GM18526 (cell line): Measurements from ENCODE around the gene LRRC27.

ENCODE experiments used
- POLR2A ChIP-seq: IDR thresholded peaks from 3 replicates; pipeline ENCODE4 v1.6.1; 2011; ENCODE audit not compliant: insufficient read length; ENCODE audit errors: extremely low read depth

LRRC27 gene

DNA sequence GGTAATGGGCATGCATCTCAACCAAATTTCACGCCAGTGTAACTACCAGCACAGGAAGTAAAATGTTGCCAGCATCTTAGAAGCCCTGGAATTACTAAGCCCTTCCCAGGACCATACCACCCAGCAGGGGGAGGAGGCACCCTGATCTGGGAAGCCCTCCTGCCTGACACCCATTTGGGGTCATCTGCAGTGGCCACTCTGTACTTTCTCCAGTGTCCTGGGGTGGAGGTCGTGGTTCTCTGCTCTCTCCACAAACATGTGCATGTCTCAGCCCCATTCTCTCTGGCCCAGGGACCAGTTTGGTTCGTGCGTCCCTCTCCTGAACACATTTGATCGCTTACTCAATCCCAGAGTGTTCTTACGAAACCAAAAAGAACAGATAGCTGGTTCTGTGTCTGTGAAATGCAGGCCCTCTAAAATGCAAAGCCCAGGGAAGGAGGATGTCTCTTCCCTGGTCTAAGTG, 9.4 kb upstream of the LRRC27 start:
- TF ChIP-seq POLR2A = no peak

DNA sequence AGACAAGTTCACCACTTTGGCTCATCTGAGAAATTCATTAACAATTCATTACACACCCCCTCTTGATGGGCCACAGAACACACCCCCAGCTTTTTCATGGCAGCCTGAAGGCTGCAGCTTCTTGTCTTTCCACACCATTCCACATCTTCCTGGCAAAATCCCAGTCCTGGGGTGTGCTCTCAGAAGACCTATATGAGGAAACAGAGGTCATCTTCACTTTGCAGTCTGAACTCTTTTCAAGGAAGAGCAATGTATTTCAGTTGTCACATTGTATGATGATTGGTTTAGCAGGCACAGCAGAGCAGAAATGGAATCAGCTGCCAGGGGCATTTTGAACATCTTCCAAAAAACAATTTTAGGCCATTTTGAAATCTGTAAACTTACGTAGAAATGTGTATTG, 7.8 kb upstream of the LRRC27 start:
- no peak for TF ChIP-seq POLR2A

DNA sequence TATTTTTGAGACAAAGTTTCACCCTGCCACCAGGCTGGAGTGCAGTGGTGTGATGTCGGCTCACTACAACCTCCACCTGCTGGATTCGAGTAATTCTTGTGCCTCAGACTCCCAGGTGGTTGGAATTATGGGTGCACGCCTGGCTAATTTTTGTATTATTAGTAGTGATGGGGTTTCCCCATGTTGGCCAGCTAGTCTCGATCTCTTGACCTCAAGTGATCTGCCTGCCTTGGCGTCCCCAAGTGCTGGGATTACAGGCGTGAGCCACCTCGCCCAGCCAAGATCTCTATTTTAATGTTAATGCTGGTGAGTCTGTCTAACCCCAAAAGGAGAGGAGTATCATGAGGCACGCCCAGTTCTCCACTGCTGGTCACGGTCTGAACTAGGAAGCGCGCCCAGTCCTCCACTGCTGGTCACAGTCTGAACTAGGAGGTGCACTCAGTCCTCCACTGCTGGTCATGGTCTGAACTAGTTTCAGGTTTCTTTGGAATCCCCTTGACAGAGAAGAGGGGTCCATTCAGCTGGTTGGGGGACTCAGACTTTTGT, 5.6 kb upstream of the LRRC27 start:
- no peak for TF ChIP-seq POLR2A

DNA sequence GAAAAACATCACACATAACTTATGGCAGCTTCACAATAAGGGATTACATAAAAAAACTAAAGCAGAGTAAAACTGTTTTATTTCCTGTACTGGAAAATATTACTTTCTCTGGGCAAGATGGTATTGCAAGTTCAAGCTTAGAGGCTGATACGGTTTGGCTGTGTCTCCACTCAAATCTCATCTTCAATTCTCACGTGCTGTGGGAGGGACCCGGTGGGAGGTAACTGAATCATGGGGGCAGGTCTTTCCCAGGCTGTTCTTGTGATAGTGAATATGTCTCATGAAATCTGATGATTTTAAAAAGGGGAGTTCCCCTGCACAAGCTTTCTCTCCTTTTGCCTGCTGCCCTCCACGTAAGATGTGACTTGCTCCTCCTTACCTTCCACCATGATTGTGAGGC, 5.1 kb upstream of the LRRC27 start:
- no peak for TF ChIP-seq POLR2A

DNA sequence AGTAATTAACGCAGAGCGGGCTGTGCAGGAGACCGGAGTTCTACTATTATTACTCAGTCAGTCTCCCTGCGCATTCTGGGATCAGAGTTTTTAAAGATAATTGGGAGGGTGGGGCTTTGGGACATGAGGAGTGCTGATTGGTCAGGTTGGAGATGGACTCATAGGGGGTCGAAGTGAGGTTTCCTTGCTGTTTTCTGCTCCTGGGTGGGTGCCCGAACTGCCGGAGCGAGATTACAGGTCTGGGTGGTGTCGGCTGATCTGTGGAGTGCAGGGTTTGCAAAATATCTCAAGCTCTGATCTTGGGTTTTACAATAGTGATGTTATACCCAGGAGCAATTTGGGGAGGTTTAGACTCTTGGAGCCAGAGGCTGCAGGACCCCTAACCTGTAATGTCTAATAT, 3.9 kb upstream of the LRRC27 start:
- no peak for TF ChIP-seq POLR2A

DNA sequence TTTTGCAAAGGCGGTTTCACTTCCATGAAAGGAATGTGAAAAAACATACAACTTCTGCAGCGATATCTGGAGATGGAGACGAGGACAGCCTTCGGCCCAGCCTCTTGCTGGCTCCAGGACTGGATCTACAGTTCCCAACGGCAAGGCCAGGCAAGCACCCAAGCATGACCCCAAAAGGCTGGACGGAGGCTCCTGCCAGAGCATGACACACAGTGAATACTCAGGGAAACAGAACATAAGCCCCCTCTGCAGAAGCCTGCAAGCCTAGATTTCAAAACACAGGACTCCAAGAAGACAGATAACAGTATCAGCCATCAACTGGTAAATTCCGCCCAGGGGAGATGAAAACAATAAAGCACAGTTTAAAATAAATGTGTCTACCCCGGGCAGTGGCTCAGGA, 3.3 kb upstream of the LRRC27 start:
- TF ChIP-seq POLR2A = no peak

DNA sequence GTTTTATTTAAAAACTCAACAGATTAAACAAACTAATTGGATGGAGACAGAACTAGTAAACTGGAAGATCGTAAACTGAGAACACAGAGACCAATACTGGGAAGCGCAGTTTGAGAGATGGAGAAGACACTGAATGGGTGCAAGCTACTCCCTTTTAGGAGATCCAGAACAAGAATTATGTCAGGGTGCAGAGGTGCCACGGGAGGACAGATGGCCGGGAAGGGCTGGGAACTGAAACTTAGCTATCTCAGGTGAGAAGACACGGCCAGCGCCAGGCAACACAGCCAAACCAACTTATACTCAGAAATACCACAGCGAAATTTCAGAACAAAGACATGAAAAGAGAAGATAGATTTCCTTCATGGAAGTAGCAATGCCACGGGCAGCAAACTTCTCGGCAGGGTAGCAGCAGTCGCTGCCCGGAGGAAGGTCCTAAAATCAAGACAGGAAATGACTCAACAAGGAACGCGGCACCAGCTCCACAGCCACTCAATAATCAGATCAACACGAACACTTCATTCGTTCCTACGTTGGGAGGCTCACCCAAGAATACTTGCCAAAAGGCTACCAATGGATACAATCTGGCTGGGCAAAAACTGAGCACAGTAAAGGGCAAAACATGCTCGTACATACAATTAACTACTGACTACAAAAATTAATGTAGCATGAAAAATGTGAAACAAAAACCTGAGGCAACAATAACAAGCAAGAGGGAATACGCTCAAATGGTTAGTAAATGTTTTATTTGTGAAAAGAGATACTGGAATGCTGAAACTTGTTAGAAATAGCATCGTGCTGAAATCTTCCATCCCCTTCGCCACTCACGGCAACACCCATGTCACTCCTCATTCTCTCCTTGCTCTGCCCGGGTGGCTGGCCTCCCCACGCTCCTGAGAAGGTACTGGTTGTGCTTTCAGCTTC, 2.2 kb upstream of the LRRC27 start:
- TF ChIP-seq POLR2A = peak; percentile 24

DNA sequence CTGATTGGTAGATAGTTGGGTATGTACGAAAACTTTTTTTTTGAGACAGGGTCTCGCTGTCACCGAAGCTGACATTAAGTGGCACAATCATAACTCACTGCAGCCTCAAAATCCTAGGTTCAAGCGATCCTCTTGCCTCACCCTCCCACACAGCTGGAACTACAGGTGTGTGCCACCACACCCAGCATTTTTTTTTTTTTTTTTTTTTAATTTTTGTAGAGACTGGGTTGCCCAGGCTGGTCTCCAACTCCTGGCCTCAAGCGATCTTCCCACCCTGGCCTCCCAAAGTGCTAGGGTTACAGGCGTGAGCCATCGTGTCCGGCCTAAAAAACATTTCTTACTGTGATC, 1.5 kb upstream of the LRRC27 start:
- no peak for TF ChIP-seq POLR2A

DNA sequence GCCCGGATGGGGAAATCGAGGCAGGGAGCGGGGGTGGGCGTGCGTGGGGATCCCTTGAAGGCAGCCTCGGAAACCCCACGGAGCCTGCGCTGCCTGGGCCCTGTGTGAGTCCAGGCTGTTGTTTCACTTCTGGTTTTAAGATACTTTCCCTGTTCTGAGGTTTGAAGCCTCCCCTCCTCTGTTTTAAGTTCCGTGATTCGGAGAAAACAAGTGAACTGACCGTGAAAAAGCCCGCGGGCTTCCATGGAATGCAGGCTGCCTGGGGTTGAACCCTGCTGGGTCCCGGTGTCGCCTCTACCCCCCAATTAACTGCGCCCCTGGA, 401 bp downstream of the LRRC27 start:
- TF ChIP-seq POLR2A = no peak

DNA sequence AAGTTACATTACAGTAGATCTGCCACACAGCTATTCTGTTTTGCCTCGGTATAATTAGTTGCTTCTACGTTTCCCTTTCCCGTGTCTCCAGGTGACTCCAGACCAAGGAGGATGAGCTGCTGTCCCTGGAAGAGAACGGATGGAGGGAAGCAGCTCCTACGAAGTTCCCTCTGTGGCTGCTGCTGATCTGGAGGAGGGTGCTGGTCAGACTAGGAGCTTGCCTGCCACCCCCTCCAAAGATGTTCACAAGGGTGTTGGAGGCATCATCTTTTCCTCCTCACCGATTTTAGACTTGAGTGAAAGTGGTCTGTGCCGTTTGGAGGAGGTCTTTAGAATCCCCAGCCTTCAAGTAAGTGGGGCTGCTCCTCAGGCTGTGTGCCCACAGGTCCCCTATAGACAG, 1.4 kb downstream of the LRRC27 start:
- TF ChIP-seq POLR2A = no peak

DNA sequence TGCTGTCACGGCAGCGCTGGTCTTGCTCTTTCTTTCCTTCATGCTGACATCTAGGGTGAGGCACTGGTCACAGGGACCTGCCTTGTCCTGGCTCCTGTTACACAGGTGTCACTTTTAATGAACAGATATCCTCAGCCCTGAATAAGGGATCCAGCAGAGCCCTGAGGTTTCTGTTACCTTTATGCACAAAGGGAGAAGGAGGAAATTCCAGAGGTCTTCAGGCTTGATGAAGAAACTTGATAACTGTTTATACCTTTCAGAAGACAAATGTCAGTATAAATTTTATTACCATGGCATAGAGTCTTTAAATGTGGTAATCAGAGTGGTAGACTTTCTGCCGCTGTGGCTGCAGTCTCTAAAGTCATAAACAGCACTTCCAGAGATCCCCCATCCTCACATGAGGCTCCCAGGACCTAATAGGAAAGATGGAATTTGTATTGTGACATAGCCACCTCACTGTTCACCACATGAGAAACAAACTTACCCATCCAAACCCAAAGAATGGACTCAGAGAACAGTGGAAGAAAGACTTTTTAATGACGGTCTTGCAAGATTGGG, 2.7 kb downstream of the LRRC27 start:
- no peak for TF ChIP-seq POLR2A

DNA sequence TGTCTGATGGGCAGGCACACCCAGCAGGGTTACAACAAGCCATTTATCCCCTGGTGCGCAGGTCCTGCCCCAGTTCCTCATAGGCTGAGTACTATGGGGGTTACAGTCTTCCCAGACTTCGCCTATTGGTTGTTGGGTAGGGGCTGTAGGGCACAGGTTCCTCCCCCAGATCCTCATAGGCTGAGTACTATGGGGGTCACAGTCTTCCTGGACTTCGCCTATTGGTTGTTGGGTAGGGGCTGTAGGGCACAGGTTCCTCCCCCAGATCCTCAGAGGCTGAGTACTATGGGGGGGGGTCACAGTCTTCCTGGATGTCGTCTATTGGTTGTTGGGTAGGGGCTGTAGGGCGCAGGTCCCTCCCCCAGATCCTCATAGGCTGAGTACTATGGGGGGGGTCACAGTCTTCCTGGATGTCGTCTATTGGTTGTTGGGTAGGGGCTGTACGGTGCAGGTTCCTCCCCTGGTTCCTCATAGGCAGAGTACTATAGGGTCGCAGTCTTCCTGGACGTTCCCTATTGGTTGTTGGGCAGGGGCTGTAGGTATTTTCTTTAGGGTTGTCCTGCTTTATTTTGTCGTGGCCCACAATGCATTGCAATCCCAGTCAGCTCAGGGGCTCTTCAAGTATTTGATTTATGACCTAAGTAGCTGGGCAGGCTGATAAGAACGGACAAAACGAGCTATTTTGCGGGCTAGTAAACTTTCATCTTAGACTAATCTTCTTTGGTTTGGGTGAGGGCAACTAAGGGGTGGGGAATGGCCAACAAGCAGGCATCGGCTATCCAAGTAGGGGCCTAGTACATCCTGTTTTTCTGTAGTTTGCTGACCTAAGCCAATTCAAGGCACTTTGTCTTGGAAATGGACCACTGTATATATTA, 3.4 kb downstream of the LRRC27 start:
- TF ChIP-seq POLR2A = peak; percentile 20

DNA sequence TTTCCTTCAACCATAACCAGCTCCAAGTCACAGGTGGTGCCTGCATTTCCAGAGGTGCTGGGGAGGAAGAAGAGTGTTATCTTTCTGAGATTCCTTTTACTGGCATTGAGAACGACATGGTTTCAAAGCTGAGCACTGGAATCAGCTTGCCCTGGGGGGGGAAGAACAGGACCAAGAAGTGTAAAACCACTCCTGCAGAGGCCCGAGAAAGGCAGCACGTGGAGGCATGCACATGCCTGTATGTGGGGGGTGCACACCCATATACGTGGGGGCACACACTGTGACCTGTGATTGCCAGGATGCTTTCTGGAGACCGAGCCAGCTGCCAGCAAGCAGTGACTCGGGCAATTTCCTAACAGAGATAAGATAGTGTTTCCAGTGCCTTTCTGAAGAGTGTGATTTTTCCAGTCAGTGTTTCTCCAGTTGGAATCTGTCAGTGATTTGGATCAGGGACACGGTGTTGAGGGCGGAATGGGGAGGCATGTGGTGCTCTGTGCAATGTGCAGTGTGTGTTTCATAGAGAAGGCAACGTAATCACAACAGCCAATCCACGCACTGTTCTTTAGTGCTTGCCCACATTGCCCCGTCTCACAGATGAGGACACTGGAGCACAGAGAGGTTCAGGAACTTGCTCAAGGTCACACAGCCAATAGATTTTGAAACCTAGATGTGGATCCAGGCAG, 4.2 kb downstream of the LRRC27 start:
- TF ChIP-seq POLR2A = no peak

DNA sequence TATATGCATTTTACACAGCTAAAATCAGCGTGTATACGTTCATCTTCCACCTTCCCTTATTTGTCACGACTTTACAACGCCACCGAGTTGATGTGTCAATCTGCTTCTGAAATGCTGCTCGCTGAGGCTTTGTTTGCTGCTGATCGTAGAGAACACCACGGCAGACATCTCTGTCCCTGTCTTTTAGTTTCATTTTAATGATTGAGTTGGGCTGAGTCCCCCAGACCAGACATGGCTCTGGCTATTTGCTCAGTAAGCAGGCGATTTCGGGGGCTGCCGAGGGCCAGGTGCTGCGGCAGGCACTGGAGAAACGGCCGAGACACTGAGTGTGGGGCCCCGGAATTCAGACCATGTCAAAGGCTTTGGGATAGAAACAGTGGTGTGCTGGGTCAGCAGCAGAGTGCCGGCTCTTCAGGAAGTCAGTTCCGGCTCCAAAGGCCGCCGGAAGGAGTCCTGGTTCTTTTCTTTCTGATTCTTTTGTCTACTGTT, 5.0 kb downstream of the LRRC27 start:
- TF ChIP-seq POLR2A = peak; percentile 43

DNA sequence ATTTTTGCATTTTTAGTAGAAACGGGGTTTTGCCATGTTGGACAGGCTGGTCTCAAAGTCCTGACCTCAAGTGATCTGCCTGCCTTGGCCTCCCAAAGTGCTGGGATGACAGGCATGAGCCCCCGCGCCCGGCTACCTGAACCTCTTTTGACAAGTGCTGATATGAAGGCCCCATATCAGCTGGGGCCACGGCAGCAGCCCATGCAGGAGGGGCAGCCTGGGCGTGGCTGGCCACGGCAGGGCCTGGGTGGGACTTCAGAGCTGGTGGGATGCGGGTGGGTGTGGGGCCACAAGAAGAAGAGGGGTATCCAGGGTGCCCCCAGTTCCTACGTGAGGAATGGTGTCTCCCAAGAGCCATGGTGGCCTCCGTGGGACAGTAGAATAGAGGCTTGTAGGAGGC, 6.9 kb downstream of the LRRC27 start:
- TF ChIP-seq POLR2A = no peak
